ENCODE measurements around the gene PCDHB5. TPM values are rescaled to one million over a fixed set of nuclear protein-coding genes. Genes with fewer than 3 reads are reported as not detected.
"Not testable (repeated sequence)": the region's sequence is repeated elsewhere in the genome, so short reads cannot be mapped to it uniquely, and the experiment has no call there.

The PCDHB5 gene
- total RNA-seq (1 to 10 TPM; 2.5 to 7.5 TPM), polyA plus RNA-seq (ENCODE audit: insufficient read length in 6 of 6) (10 to 100 TPM in 5 of 6 donors, 1 to 10 TPM in 1; 8.0 to 13.9 (median 11.3) TPM)
- long read RNA-seq, donor 1, transcript PCDHB5-201 (1 exons, 3,408 nt), result major isoform, 29 of 29 reads
- long read RNA-seq, donor 1, partial matches to known transcripts, result 0 of 29 reads
- long read RNA-seq, donor 1, other reads (novel, unspliced or antisense), result 0 of 29 reads
- long read RNA-seq, donor 2, transcript PCDHB5-201 (1 exons, 3,408 nt), result major isoform, 23 of 23 reads
- long read RNA-seq, donor 2, partial matches to known transcripts, result 0 of 23 reads
- long read RNA-seq, donor 2, other reads (novel, unspliced or antisense), result 0 of 23 reads
- long read RNA-seq, donor 3, transcript PCDHB5-201 (1 exons, 3,408 nt), result major isoform, 5 of 5 reads
- long read RNA-seq, donor 3, partial matches to known transcripts, result 0 of 5 reads
- long read RNA-seq, donor 3, other reads (novel, unspliced or antisense), result 0 of 5 reads
- long read RNA-seq, donor 4, partial matches to known transcripts, result 0 of 2 reads
- long read RNA-seq, donor 4, other reads (novel, unspliced or antisense), result 1 of 2 reads
- long read RNA-seq, donor 5, transcript PCDHB5-201 (1 exons, 3,408 nt), result major isoform, 12 of 12 reads
- long read RNA-seq, donor 5, partial matches to known transcripts, result 0 of 12 reads
- long read RNA-seq, donor 5, other reads (novel, unspliced or antisense), result 0 of 12 reads
- long read RNA-seq, donor 6, transcript PCDHB5-201 (1 exons, 3,408 nt), result major isoform, 6 of 6 reads
- long read RNA-seq, donor 6, partial matches to known transcripts, result 0 of 6 reads
- long read RNA-seq, donor 6, other reads (novel, unspliced or antisense), result 0 of 6 reads
- long read RNA-seq, donor 7, transcript PCDHB5-201 (1 exons, 3,408 nt), result major isoform, 6 of 6 reads
- long read RNA-seq, donor 7, partial matches to known transcripts, result 0 of 6 reads
- long read RNA-seq, donor 7, other reads (novel, unspliced or antisense), result 0 of 6 reads
- long read RNA-seq, donor 8, transcript PCDHB5-201 (1 exons, 3,408 nt), result major isoform, 16 of 16 reads
- long read RNA-seq, donor 8, partial matches to known transcripts, result 0 of 16 reads
- long read RNA-seq, donor 8, other reads (novel, unspliced or antisense), result 0 of 16 reads
- long read RNA-seq, donor 9, result 0 reads
- long read RNA-seq, donor 10, partial matches to known transcripts, result 0 of 1 reads
- long read RNA-seq, donor 10, other reads (novel, unspliced or antisense), result 0 of 1 reads
- long read RNA-seq, donor 11, partial matches to known transcripts, result 0 of 4 reads
- long read RNA-seq, donor 11, other reads (novel, unspliced or antisense), result 0 of 4 reads
- long read RNA-seq, donor 12, transcript PCDHB5-201 (1 exons, 3,408 nt), result major isoform, 18 of 18 reads
- long read RNA-seq, donor 12, partial matches to known transcripts, result 0 of 18 reads
- long read RNA-seq, donor 12, other reads (novel, unspliced or antisense), result 0 of 18 reads

DNA sequence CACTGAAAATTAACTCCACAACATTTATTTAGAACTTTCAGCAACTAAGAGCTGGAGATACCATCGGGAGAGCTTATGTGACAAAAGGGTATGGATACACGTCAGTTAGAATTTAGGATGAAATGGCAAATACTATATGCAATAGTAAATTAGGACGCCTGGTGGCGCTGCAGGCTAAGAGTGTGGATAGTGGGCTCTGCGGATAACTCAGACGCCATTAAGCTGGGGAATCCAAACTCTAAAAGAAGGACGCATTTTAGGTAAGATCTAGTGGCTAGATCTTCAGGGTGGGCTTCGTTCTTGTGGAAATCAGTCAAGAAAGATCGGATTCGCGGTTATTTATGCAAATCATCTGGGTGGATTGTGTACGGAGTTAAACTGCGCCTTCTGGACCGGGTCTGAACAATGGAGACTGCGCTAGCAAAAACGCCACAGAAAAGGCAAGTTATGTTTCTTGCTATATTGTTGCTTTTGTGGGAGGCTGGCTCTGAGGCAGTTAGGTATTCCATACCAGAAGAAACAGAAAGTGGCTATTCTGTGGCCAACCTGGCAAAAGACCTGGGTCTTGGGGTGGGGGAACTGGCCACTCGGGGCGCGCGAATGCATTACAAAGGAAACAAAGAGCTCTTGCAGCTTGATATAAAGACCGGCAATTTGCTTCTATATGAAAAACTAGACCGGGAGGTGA lies at the start of gene PCDHB5:
TSS of gene PCDHB5 (plus strand) at position 177 of the 688 bp plus-strand sequence. CDS start at position 406, 229 bp downstream.
- TF ChIP-seq, protein P1, sequence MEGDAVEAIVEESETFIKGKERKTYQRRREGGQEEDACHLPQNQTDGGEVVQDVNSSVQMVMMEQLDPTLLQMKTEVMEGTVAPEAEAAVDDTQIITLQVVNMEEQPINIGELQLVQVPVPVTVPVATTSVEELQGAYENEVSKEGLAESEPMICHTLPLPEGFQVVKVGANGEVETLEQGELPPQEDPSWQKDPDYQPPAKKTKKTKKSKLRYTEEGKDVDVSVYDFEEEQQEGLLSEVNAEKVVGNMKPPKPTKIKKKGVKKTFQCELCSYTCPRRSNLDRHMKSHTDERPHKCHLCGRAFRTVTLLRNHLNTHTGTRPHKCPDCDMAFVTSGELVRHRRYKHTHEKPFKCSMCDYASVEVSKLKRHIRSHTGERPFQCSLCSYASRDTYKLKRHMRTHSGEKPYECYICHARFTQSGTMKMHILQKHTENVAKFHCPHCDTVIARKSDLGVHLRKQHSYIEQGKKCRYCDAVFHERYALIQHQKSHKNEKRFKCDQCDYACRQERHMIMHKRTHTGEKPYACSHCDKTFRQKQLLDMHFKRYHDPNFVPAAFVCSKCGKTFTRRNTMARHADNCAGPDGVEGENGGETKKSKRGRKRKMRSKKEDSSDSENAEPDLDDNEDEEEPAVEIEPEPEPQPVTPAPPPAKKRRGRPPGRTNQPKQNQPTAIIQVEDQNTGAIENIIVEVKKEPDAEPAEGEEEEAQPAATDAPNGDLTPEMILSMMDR (IDR thresholded peaks at IDR 0.05), result peak in 1 of 2 donors; percentile 22
- ATAC-seq, result peak; percentile 74
- DNase-seq, result peak in 2 of 4 donors; percentile 39 to 48
- Histone ChIP-seq H3K27me3 (peaks cover 0 to 11% of the 10 kb centered on the region in 2 donors), H3K4me1 (no peaks in the 10 kb centered on the region), H3K27ac (no peak within 1 kb of the TSS), H3K4me3 (peak within 1 kb of the TSS; percentile 12 to 19), H3K36me3 (no peaks in the 10 kb centered on the region), H3K9me3 (peaks cover 0 to 82% of the 10 kb centered on the region in 2 donors)
- intact Hi-C loops (cut with DNase I), result no loop called here

DNA sequence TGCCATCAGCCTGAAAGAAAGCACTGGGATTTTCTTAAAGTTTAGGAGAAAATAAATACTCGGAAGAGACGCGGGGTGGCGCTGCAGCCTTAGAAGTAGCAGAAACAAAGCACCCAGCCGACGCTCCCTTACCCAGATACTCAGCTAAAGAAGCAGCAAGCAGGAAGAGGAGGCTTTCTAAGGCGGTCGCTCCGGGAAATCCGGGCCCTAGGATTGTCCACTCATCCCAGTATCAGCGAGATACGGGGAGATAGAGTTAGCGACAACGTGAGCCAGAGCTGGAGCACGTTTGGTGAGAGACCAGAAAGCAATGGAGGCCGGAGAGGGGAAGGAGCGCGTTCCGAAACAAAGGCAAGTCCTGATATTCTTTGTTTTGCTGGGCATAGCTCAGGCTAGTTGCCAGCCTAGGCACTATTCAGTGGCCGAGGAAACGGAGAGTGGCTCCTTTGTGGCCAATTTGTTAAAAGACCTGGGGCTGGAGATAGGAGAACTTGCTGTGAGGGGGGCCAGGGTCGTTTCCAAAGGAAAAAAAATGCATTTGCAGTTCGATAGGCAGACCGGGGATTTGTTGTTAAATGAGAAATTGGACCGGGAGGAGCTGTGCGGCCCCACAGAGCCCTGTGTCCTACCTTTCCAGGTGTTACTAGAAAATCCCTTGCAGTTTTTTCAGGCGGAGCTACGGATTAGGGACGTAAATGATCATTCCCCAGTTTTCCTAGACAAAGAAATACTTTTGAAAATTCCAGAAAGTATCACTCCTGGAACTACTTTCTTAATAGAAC lies 40.3 kb upstream of the PCDHB5 start, which contains the start of gene PCDHB2:
TSS of gene PCDHB2 (plus strand) at position 135 of the 782 bp plus-strand sequence. CDS start at position 311, 176 bp downstream.
- TF ChIP-seq, protein P1 (IDR thresholded peaks at IDR 0.05), result peak in 1 of 2 donors; percentile 12
- intact Hi-C loops (cut with DNase I), result no loop called here
- Histone ChIP-seq H3K4me1 (no peaks in the 10 kb centered on the region), H3K27ac (no peak within 1 kb of the TSS), H3K4me3 (peak within 1 kb of the TSS; percentile 5 to 16), H3K27me3 (peaks cover 7 to 42% of the 10 kb centered on the region in 2 donors), H3K36me3 (no peaks in the 10 kb centered on the region), H3K9me3 (peaks cover 0 to 57% of the 10 kb centered on the region in 2 donors)
- DNase-seq, result peak in 2 of 4 donors; percentile 54 to 59
- ATAC-seq, result peak; percentile 63

DNA sequence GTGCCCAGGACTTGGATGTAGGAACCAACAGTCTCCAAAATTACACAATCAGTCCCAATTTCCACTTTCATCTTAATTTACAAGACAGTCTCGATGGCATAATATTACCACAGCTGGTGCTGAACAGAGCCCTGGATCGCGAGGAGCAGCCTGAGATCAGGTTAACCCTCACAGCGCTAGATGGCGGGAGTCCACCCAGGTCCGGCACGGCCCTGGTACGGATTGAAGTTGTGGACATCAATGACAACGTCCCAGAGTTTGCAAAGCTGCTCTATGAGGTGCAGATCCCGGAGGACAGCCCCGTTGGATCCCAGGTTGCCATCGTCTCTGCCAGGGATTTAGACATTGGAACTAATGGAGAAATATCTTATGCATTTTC lies 39.8 kb upstream of the PCDHB5 start:
- no peaks in the 10 kb centered on the region for H3K4me1 ChIP-seq
- TF ChIP-seq, protein P1 (IDR thresholded peaks at IDR 0.05), result no peak
- H3K9me3 ChIP-seq, result peaks cover 0 to 54% of the 10 kb centered on the region in 2 donors
- H3K4me3 ChIP-seq, result no peak overlapping the region
- no peaks in the 10 kb centered on the region for H3K36me3 ChIP-seq
- DNase-seq (no peak), ATAC-seq (no peak)
- no peak overlapping the region for H3K27ac ChIP-seq
- intact Hi-C loops (cut with DNase I), result no loop called here
- H3K27me3 ChIP-seq, result peaks cover 7 to 48% of the 10 kb centered on the region in 2 donors

DNA sequence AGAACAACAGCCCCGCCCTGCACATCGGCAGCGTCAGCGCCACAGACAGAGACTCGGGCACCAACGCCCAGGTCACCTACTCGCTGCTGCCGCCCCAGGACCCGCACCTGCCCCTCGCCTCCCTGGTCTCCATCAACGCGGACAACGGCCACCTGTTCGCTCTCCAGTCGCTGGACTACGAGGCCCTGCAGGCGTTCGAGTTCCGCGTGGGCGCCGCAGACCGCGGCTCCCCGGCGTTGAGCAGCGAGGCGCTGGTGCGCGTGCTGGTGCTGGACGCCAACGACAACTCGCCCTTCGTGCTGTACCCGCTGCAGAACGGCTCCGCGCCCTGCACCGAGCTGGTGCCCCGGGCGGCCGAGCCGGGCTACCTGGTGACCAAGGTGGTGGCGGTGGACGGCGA lies 38.8 kb upstream of the PCDHB5 start:
- Histone ChIP-seq H3K27me3 (peaks cover 7 to 55% of the 10 kb centered on the region in 2 donors), H3K9me3 (peaks cover 0 to 58% of the 10 kb centered on the region in 2 donors)
- intact Hi-C loops (cut with DNase I); H3K4me3 ChIP-seq; H3K27ac ChIP-seq; H3K4me1 ChIP-seq; H3K36me3 ChIP-seq; ATAC-seq; DNase-seq: not testable (repeated sequence)

DNA sequence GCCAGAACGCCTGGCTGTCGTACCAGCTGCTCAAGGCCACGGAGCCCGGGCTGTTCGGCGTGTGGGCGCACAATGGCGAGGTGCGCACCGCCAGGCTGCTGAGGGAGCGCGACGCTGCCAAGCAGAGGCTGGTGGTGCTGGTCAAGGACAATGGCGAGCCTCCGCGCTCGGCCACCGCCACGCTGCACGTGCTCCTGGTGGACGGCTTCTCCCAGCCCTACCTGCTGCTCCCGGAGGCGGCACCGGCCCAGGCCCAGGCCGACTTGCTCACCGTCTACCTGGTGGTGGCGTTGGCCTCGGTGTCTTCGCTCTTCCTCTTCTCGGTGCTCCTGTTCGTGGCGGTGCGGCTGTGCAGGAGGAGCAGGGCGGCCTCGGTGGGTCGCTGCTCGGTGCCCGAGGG lies 38.4 kb upstream of the PCDHB5 start:
- DNase-seq; H3K4me1 ChIP-seq; H3K36me3 ChIP-seq; H3K4me3 ChIP-seq; H3K27ac ChIP-seq; ATAC-seq; intact Hi-C loops (cut with DNase I): not testable (repeated sequence)
- H3K27me3 ChIP-seq, result peaks cover 7 to 55% of the 10 kb centered on the region in 2 donors
- H3K9me3 ChIP-seq, result peaks cover 0 to 60% of the 10 kb centered on the region in 2 donors

Data from left lung (tissue), 14 donors.